ENCODE measurements around the gene EEPD1.

Gene EEPD1

GRCh38 chr7:36192053-36192824, 39.2 kb downstream of the EEPD1 start:
- DNase-seq: peak; percentile 94

GRCh38 chr7:36192877-36193276, 39.8 kb downstream of the EEPD1 start:
- no peak for DNase-seq

DNA sequence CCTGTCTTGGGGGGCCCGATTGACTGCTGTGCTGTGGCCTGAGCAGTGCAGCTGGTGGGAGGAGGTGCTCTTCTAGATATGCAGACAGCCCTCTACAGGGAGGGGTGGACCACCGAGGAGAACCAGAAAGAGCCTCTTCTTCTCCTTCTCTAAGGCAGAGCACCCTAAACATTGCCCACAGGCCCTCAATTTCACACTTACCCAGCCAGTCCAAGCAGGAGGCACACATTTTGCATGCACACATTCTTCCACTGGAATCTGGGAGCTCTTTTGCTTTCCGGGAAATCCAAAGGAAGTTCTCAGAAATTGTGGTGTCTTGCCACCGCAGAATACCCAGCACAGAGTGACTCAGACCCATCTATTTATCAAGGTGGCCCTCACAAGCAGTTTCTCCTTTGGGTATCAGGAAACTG, 45.8 kb downstream of the EEPD1 start:
- DNase-seq: no peak

DNA sequence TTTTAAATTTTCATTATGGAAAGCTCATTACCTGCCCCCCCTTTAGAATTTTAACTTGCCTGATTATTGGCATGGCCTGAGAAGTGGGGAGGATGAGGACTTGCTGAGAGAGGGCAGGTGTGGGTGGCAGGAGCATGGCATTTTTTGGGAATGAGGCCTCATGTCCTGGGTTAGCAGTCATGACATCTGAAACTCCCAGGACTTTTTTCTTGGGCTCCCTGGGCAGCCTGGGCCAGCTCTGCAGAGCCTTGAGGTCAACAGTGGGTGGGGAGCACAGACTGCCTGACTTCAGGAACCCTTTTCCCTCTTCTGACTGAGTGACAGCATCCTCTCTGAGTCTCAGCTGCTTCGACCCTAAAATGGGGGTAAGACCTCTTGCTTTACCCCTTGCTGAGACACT, 46.3 kb downstream of the EEPD1 start:
- DNase-seq: no peak

GRCh38 chr7:36201122-36201723, 48.2 kb downstream of the EEPD1 start:
- DNase-seq: no peak

DNA sequence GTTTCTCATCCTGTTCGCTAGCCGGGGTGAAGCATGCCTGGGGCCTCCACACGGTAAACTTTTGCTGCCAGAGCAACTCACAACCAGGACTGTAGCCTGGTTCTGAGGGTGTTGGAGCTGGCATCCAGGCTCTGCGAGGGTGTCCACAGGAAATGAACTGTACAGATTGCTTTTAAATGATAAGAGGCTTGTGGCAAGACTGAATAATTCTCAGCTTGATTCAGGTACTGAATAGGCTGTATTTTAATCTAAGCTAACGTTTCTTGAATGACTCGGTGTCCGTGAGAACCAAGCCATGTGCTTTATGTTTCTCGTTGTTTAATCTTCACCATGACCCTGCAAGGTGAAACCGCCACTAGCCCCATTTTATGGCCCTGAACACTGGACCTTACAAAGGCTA, 49.3 kb downstream of the EEPD1 start:
- DNase-seq: no peak

- DNase-seq: no peak
These were observed 50.2 kb downstream of the EEPD1 start for GRCh38 chr7:36203071-36203790.

DNA sequence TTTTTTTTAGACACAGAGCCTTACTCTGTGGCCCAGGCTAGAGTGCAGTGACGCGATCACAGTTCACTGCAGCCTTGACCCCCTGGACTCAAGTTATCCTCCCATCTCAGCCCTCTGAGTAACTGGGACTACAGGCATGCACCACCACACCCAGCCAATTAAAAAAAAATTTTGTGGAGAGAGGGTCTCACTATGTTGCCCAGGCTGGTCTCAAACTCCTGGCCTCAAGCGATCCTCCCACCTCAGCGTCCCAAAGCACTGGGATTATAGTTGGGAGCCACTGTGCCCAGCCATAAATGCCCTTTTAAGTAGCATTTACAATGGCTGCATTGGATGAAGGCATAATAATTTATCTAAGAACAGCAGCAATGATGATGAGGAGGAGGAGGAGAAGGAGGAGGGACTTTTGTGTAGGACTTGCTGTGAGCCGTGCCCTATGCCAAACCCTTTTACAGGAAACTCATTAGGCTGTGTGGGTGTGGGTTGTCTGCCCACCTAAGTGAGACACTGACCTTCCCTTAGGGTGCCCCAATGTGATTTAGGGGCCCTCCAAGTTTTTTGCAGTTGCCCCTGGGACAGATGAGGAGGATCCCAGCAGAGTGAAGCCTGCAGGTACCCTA, 51.1 kb downstream of the EEPD1 start:
- no peak for DNase-seq

- no peak for DNase-seq
These were observed 52.0 kb downstream of the EEPD1 start for GRCh38 chr7:36204929-36205635.

- no peak for DNase-seq
These were observed 52.7 kb downstream of the EEPD1 start for GRCh38 chr7:36205803-36206202.

- peak; percentile 30 for DNase-seq
These were observed 54.6 kb downstream of the EEPD1 start for GRCh38 chr7:36207451-36208291.

DNA sequence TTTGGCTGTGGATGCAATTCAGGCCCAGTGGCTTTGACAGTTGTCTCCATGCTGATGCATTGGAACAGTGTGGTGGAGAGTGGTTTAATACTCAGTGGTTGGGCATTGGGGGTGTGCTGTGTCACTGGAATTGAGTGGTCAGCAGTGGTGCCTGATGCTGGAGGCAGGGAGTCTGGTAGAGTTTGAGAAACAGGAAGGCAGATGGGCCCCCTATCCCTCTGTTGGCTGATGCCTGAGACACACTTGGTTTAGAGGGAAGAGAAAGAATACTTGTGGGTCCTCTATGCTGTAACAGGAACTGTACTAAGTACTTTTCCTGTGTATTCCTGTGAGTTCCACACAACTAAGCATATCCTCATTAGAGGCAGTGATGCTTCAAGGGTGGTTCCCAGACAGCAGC, 55.4 kb downstream of the EEPD1 start:
- DNase-seq: peak; percentile 26

DNA sequence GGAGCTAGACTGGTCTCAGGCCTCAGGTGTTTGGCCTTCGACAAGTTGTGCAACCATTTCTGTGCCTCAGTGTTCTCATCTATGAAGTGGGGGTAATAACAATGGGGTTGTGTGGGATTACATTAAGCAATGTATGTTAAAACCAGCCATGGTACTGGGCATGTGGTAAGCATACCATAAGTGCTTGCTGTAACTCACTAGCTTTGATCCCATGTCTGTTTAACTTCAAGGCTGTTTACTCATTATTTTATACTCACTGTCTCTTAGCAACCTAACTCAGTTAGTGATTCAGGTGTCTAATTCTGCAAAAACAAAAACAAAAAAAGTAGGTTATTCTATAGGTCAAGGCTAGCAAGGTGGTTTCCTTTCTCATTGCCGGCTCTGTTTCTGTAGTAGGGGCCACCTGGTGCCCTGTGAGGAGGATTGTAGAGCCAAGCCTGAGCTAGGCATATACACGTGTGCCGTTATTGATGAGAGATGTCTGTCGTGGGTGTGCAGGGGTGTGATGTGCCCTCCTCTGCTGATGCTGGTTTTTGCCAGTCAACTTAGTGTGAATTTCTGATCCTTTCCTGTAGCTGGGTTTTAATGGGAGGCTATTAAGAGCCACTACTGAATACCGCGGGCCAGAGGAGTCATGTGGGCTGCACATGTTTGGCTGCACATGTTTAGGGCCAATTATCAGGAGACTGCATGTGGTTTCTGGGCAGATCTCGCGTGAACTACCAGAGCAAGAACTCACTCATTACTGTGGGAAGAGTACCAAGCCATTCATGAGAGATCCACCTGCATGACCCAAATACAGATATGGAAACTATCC, 56.2 kb downstream of the EEPD1 start:
- no peak for DNase-seq

- DNase-seq: no peak
These were observed 56.7 kb downstream of the EEPD1 start for GRCh38 chr7:36209814-36210183.

DNA sequence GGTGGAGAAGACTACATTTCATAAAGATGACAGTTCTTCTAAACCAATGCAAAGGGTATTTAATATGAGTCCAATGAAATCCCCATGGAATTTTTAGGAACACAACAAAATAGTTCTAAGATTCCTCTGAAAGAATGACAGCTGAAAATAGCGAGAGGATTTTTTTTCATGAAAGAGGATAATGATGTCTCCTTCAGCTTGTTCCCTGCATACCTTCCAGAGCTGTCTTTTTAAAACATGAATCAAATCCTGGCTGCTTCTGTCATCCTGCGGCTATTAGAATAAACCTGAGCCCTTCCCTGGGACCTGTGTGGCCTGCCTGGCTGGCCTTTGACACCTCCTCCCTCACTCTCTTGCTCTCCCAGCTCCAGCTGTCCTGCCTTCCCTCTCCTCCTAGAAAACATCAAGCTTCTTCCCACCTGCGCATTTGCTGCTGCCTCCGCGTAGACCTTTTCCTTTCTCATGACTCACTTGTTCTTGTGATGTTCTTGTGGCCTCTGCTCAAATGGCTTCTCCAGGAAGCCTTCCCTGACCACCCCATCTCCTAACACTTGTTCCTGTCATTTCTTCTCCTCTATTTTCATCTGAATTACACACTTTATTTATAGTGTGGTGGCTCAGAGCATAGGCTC, 57.4 kb downstream of the EEPD1 start:
- DNase-seq: no peak

GRCh38 chr7:36214608-36215456, 61.8 kb downstream of the EEPD1 start:
- no peak for DNase-seq

GRCh38 chr7:36215457-36215765, 62.4 kb downstream of the EEPD1 start:
- DNase-seq: no peak

DNA sequence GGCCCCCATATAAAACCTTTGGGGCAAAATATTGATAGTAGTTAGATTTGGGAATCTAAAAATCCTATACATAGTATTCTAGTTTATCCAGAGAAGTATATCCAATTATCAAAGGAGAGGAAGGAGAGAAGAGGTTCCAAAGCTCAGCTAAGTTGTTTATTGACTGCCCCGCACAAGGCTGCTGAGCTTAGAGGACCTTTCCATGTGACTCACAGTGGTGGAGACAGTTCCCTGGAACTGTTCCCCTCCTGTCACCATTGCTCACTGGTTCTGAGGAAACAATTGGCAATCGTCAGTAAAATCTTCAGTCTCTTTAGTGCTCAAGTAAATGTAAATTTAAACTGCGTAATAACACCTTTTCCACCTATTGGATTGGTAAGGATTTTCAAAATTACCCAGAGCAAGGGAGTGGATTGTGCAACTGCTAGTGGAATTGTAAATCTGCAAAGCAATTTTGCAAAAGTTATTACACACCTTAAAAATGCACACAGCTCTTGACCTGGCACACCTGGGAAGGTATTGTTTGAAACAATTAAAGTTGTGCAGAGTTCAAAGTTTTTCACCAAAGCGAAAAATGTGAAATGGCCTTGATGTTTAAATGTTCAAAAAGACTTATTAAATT, 63.1 kb downstream of the EEPD1 start:
- peak; percentile 61 for DNase-seq

DNA sequence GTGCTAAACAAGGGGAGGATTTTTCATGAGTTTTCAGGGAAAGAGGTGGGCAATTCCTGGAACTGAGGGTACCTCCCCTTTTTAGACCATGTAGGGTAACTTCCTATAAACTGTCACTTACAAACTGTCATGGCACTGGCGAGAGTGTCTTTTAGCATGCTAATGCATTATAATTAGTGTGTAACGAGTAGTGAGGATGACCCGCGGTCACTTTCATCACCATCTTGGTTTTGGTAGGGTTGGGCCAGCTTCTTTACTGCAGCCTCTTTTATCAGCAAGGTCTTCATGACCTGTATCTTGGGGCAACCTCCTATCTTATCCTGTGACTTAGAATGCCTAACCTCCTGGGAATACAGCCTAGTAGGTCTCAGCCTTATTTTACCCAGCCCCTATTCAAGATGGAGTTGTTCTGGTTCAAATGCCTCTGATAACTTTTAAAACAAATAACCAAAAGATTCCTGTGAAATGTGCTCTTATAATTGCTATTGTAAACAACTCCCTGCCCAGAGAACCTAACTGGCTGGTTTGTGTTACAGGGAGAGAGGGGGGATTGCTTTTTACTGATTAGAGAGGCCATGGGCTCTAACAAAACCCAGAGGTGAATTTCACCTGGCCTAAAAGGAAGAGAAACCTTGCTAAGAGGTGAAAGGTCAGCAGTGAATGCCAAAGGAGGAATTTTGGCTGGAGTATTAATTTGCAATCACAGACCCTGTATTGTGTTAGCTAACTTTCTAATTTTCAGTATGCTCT, 64.3 kb downstream of the EEPD1 start:
- no peak for DNase-seq
